ENCODE results near the gene CA12.

Gene CA12

DNA sequence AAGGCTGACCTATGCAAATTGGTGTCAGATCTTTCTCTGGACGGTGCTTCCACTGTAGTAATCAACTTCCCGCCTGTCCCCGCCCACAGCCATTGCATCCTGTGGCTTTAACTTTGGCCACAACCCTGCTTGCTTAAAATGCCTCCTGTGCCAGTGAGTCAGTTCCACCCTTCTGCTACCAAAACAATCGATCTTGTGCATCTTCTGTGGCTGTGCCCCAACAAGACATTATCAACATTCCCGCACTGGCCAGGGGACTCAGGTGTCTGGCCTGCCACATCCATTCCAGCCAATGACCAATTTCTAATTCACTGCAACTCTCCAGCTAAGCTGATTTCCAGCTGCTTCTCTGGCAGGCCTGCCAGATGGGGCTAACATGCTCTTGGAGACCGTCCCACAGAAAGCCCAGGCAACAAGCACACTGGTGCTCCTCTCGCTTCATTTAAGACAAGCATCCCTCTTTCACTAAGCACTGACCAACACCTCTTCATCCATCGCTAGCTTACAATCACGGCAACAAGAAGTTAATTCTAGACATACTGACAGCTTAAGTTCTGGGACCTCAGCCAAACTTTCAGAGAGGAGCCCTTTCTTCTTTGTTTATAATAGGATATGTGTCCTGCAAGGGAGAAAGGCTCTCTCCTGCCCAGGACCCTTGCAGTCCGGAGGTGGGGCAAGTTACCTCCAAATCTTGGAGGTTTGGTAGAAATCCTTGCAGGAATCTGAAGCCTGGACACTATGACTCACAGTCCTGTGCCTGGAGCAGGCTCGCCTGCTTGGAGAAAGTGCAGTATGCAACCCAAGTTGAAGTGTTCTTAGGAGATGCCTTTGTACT, 6.7 kb downstream of the CA12 start:
- DNase-seq (ENCODE audit: low read depth) = no peak

DNA sequence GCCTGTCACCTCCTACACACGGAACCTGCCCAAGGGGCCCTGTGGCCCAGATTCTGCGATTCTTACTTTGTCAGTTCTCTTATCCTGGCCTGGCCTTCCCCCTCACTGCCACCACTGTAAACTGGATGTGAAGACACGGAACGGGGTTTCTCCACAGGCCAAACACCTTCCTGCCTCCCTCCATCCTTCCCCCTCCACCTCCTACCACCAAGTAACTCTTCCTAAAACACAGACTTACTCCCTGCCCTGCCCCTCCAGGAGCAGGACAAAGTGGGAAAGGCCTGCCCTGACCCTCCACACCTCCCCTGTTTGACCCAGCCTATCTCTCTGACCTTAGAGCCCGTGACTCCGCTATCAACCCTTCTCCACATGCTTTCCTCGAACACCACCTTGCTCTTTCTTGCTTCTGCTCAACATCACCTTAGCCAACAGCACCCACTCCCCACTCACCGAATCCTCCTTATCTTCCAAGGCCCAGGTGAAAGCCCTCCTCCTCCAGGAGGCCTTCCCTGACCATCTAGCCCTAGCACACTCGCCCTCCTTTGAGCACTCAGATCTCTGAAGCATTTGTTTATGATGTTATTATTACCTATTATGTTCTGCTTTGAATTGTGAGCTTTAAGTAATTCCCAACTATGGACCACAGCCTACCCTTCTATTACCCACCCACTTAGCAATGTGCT, 7.6 kb downstream of the CA12 start:
- no peak for DNase-seq (ENCODE audit: low read depth)

DNA sequence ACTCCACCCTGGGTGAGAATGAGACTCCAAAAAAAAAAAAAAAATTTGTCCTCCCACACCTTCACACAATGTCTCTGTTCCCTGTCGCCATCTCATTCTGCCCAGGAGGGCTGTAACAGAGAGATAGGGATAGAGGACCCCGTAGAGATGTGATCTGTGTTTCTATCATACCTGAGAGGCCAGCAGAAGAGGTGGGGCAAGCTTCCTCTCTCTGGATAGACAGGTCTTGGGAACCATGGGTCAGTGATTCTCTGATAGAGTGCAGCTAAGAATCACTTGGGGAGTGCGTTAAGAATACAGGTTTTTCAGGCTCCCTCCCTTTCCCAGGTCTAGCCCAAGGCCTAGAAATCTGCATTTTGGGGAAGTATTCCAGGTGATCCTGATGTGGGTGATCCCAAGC, 8.3 kb downstream of the CA12 start:
- DNase-seq (ENCODE audit: low read depth) = no peak

DNA sequence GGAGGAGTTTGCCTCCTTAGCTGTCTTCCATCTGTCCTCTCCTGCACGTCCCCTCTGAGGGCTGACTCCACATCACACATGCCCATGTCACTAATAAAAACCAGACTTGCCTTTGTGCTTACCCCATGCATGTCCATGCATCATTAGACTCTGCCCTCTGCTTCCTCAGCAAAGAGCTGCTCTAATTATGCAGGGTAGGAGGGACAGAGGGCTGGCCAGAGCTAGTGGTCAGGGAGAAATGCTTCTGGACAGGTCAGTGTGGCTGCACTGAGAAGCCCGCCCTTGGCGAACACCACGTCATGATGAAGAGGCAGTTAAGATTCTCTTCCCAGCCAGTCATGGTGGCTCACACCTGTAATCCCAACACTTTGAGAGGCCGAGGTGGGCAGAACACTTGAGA, 8.9 kb downstream of the CA12 start:
- no peak for DNase-seq (ENCODE audit: low read depth)

DNA sequence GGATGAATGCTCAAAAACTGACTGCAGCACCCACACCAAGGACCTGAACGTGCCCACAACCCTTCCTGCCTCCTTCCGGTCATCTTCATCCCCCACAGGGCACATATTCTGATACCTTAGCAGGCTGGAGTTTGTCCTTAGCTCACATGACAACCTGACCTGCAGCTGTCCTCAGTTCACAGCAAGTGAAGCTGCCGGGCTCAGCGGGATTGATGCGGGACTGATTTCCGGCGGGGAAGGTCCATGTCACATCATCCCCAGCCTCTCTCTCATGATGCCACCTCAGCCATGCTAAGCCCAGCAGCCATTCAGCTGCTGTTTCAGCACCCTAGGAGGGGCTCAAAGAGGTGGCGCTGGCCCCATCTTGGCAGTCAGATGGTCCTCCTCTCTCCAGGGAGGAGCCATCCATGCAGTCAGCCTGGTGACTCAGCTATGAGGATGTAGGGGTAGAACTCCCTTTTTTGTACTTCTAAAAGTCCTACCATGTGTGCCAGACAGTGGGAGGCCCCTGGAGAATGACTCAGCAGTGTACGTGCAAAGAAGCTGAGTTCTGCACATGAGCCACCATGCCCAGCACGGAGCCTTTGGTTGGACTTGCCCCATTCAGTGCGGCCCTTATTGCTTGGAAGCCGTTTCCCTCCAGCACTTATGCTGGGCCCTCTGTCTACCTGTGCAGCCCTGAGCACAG, 9.5 kb downstream of the CA12 start:
- DNase-seq (ENCODE audit: low read depth) = no peak

DNA sequence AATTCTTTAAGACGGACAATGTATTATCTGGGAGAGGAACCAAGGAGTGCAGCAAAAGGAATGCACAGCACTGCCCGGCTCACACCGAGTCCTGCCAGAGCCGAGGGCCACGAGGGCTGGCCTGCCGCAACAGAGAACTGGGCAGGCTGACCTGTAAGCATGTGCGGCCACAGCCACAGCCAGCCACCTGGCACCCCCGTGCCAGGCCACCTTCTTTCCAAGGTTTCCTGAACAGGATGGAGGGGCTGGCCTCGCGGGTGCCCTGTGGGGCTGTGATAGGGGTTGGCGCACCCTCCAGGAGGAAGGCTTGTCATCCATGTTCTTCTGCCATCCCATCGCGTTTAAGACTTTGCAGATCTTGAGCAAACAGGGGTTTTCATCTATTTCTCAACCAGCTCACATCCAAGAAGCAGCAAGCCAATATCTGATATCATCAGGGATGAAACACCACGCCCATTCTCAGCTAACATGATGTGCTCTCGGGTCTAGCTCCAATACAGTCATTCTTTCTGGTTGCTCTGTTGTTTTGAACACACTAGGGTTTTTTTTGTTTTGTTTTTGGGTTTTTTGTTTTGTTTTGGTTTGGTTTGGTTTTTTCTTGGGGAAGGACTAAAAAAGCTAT, 10.2 kb downstream of the CA12 start:
- DNase-seq (ENCODE audit: low read depth) = no peak

DNA sequence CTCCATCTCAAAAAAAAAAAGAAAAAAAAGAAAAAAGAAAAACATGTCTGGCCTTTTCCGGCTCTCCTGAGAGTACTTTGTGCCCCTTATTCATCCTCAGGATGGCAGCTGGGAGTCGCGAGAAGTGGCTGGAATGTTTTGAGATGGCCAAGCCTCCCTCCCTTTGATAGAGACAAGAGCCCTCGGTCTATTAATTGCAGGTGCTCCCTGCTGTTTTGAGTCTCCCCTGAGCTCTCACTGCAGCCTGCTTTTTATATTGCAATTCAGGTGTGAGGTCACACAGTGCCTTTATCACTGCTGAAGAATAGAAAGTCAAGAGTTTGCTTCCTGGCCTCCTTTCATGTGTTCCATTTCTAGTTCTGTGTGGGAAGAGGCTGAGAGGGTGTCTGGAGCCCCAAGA, 10.9 kb downstream of the CA12 start:
- DNase-seq (ENCODE audit: low read depth) = no peak

DNA sequence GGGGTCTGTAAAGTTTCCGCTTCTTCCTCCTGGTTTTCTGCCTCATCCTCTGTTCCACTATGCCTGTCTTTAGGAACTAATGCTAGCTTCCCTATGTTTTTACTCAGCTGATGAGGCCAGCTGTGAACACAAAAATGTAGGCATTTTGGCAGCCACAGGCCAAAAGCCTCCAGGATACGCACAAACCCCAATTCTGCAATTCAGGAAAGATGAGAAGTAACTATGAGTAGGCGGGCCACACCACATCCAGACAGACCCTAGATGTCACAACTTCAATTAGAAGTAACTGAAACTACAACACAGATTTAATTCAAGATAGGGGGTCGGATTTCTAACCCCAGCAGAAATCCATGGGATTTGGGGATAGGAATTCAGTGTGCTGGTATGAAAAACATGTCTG, 11.9 kb downstream of the CA12 start:
- DNase-seq (ENCODE audit: low read depth) = no peak

DNA sequence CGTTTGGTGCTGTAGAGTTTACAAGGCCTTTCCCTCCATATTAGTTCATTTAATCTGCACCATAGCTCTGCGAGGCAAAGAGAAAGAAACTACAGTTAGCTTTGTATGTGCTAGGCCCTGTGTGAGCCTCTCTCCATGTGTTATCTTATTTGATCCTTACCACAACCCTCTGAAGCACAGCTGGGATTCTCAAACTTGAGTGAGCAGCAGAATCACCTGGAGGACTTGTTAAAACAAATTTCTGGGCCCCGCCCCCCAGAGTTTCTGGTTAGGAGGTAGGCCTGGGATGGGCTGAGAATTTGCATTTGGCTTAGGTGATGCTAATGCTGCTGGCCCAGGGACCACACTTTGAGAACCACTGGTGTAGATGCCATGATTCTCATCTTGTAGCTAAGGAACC, 12.3 kb downstream of the CA12 start:
- no peak for DNase-seq (ENCODE audit: low read depth)

DNA sequence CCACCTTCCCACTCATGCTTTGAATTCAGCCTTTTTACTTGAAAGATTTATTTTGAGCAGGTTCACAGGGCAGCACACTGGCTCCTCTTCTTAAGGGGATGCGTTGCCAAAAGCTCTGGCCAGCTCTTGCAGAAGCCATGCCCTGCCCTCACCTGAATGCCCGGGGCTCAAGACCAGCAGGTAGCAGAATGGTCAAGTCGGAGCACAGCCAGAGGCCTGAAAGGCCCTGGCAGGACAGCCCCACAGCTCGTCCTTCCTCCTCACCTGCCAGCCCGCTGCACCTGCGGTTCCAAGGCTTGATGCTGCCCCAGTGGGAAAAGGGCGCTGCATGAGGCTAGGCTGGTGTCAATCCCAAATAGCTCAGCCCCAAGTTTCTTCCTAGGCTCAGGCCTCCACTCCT, 13.1 kb downstream of the CA12 start:
- DNase-seq (ENCODE audit: low read depth) = no peak

DNA sequence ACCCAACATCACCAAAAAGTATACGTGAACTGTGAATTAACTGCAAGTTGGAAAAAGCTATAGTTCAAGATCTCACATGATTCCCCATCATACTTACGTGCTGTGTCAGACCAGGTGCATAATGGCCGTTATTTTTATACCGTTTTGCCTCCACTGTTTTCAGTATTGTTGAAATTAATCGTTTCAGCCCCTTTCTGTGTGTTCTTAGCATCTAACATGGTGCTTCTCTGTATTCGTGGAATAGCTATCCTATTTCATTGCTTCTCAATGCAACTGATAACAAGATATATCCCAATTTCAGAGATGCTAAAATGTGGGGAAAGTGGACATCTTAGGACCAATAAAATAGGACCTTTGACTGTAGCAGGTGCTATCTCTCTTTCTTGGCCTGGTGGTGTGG, 13.7 kb downstream of the CA12 start:
- no peak for DNase-seq (ENCODE audit: low read depth)

DNA sequence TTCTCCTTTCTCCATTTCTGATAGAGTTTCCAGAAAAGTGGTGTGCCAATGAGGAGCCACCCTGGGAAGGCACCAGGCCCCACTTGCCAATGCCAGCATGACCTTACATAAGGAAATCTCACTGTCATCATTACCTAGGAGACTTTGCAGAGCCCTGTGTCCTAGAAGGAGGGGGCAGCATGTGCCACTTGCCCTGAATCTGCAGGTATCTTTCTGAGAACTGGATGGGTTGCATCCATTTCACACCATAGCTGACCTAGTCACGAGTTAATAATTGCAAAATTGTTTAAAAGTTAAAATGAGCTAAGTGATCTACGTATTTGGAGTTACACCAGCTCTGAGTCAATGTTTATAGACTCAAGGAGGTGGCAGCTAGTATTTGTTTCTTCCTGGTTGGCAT, 14.3 kb downstream of the CA12 start:
- no peak for DNase-seq (ENCODE audit: low read depth)

DNA sequence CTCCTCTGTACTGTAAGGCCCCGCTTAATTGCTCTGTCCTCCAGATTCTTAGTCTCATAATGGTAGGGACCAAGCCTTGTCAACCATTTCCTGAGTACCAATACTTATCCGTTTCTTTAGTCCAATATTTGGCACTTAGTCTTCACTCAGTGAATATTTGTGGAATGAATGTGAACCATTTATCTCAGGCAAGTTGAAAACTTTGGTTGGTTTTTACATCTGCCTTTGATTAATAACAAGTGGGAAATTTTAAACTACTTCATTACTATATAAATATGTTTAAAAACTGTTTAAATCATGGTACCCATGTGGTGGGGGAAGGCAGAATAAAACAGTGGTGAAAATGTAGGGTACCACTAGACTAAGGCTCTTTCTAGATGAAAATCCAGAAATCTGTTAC, 15.2 kb downstream of the CA12 start:
- DNase-seq (ENCODE audit: low read depth) = no peak

DNA sequence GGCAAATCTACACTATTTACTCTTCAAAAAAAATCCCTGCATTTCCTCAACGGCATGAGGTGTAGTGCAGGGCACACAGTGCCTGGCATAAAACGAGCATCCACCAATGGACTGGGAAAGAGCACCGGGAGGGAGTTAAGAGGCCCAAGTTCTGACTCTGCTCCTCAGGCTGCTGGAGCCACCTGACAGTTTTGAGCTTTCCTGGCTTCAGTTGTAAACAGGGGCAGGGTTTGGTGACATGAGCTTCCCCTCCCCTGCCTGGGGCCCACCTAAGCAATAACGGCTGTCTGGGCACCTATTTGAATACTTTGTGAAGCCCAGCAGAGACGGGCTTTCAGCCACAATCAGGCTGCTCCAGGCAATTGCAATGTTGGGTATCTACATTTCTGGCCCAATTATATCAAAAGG, 16.4 kb downstream of the CA12 start:
- DNase-seq (ENCODE audit: low read depth) = no peak

DNA sequence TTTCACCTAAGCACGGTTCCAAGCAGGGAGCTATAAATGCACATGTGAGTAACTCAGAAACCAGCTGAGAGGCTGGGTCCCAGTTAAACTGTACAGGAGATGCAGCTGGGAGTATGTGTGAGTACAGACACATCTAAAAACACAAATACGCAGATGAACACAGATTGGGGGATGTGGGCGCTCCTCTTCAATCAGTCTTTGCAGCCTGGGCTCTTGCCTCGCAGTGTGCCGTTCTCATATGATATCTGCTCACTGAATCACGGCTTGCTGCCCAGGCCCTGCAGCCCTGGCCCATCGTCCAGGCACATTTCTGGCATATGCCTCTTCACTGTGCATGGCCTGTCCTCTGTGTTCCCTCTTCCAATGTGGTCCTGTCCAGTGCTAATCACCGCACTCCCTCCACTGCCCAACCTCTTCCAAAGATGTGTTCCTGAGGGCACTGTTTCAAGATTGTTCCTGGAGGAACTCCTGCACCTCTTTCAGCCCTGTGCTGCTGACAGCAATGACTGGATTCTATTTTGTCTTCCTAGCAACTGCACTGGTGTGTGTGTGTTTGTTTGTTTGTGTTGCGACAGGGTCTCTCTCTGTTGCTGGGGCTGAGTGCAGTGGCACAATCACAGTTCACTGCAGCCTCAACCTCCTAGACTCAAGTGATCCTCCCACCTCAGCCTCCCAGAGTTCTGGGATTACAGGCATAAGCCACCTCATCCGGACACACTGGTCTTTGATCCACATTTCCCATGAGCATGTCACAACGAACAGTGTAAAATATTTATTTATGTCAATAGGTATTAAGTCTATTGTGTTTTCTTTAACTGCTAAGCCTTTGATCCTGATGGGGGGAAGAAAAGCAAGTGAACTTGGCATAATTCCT, 17.0 kb downstream of the CA12 start:
- DNase-seq (ENCODE audit: low read depth) = no peak

DNA sequence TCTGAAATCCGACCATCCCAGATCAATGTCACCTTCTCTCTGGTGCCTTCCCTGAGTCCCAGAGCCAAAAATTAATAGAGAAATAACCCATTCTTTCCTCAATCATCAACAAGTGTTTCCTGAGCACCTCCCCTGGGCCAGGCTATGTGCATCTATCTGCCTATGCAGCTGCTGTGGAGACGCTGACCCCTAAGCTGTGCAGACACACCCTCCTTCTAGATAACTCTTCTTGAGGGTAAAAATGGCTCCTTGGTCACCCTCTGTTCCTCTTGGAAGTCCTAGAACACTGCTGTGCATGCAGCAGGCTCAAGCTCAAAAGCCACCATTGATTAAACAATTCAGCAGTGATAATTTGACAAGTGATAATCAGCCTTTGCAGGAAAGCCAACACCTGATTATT, 18.4 kb downstream of the CA12 start:
- no peak for DNase-seq (ENCODE audit: low read depth)

DNA sequence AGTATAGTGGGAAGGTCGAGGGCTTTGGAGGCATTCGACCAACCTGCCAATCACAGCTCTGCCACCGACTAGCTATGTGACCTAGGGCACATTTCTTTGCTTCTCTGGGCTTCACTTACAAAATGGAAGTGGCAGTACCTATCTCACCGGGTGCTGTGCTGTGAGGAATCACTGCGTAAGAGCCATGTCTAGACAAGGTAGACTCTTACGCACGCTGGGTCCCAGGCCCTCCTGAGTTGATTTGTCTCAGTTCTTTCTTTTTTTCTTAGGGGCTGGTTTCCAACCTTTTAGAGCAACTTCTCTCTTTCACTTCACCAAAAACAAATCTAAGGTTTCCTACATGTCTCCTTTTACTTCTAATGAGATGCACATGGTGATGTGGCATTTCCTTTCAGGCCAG, 18.8 kb downstream of the CA12 start:
- DNase-seq (ENCODE audit: low read depth) = no peak

DNA sequence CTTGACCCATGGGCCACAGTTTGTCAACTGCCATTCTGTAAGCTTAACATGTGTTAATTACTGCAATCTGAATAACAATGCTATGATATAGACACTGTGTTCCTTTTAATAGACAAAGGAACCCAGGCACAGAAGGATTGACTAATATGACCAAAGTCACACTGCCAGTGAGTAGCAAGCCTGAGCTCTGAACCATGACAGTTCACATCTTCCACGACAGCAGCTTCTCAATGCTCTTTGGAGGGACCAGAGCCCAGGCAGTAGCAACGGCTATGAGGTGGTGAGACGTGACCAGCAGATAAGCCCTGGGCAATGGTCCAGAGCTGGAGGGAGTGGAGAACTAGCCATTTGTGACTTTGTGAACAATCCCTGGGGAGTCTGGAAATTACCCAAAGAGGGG, 19.4 kb downstream of the CA12 start:
- DNase-seq (ENCODE audit: low read depth) = no peak

DNA sequence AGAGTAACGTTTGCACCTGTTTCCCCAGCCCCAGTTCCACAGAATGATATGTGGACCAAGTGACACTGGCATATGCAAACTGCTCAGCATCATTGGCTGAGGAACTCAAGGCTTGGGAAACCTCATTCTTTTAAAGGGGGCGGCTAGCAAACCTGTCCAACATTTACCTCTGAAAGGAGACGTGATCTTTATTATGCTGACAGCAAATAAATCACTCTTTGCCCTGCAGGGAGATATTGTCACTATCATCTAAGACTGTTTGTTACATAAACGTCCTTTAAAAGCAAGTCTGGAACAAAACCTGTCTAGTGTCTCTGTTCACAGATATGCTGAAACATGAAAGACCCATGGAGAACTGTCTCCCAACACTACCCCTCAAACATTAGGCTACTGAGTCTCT, 21.5 kb downstream of the CA12 start:
- DNase-seq (ENCODE audit: low read depth) = no peak

DNA sequence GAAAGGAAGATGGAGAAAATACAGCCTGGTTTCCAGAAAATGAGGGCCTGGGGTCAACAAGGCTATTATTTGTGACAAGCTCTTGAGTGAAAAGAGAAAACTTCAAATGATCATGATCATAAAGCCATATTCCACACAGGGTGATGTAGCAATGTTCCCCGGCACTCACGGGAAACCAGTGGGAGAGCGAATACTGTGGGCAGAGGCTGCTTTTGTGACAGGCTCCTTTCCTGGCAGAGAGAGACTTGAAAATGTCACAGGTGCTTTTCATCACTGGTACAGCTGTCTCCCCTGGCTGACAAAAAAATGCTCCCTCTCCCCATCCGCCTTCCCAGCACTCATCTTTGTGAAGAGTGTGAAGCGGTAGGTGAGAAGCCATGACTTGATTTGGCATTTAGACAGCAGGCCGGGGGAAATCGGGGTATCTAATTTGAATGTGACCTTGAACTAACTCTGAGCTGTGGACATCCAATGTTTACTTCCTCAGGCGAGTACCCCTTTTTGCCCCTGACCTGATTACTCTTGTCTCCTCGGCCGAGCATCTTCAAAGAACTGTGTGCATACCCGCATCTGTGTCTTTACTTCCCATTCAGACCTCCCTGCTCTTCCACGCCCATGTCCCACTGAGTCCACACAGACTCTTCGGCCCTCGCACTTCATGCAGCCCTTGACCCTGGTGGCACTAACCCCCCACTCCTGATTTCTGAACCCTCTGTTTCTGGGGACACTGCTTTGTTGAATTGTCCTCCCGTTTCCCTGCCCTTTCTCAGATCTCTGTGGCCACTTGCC, 23.2 kb downstream of the CA12 start:
- no peak for DNase-seq (ENCODE audit: low read depth)

DNA sequence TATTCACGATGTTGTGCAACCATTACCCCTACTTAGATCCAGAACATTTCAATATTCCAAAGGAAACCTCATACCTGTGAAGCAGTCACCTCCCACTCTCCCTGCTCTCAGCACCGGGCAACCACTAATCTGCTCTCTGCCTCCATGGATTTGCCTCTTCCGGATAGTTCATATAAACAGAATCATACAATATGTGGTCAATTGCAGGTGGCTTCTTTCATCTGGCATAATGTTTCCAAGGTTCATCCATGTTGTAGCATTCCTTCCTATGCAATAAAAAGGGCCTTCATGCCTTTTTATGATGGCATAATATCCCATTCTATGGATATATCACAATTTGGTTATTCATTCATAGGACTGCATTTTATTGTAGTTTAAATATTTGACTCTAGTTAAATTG, 23.9 kb downstream of the CA12 start:
- no peak for DNase-seq (ENCODE audit: low read depth)
